ENCODE results near the gene OLFM2.
A peak's percentile ranks its signal among the peaks of the same experiment; 100 is the strongest.
"Not testable (repeated sequence)": the region's sequence is repeated elsewhere in the genome, so short reads cannot be mapped to it uniquely, and the experiment has no call there.

The OLFM2 gene

GRCh38 chr19:9932835-9933234, 3.5 kb downstream of the OLFM2 start:
- Mint-ChIP-seq H3K9me3 (no peaks in the 10 kb centered on the region), H3K4me1 (ENCODE audit: low read depth) (peaks cover 10% of the 10 kb centered on the region), H3K4me3 (no peak overlapping the region), H3K27me3 (ENCODE audit: low read depth) (peaks cover 41% of the 10 kb centered on the region), H3K36me3 (ENCODE audit: low read depth) (peaks cover 1% of the 10 kb centered on the region), H3K27ac (no peak overlapping the region)

GRCh38 chr19:9931629-9932028, 4.7 kb downstream of the OLFM2 start:
- Mint-ChIP-seq H3K4me3 (no peak overlapping the region), H3K27me3 (ENCODE audit: low read depth) (peaks cover 29% of the 10 kb centered on the region), H3K9me3 (no peaks in the 10 kb centered on the region), H3K27ac (no peak overlapping the region), H3K4me1 (ENCODE audit: low read depth) (peaks cover 6% of the 10 kb centered on the region), H3K36me3 (ENCODE audit: low read depth) (peaks cover 1% of the 10 kb centered on the region)

- no peak overlapping the region for H3K4me3 Mint-ChIP-seq
- H3K36me3 Mint-ChIP-seq (ENCODE audit: low read depth), result no peaks in the 10 kb centered on the region
- no peaks in the 10 kb centered on the region for H3K4me1 Mint-ChIP-seq (ENCODE audit: low read depth)
- no peak overlapping the region for H3K27ac Mint-ChIP-seq
- H3K27me3 Mint-ChIP-seq (ENCODE audit: low read depth), result peaks cover 3% of the 10 kb centered on the region
- no peaks in the 10 kb centered on the region for H3K9me3 Mint-ChIP-seq
Measured at GRCh38 chr19:9923440-9923839, 12.9 kb downstream of the OLFM2 start.

DNA sequence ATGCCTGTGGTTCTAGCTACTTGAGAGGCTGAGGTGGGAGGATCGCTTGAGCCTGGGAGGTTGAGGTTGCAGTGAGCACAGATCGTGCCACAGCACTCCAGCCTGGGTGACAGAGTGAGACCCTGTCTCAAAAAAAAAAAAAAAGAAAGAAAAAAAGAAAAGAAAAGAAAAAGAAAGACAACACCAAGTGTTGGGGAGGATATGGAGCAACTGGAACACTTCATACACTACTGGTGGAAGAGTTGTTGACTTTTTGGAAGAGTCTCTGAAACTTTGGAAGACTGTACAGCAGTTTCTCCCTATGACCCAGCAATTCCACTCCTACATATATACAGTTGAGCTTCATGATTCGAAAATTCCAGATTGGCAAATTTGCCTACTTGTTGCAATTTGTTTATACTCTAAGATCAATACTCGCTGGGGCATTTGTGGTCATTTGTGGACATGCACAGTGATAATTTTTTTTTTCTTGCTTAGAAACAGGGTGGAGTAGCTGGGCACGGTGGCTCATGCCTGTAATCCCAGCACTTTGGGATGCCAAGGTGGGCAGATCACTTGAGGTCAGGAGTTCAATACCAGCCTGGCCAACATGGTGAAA, 13.4 kb downstream of the OLFM2 start:
- not testable (repeated sequence) for H3K36me3 Mint-ChIP-seq (ENCODE audit: low read depth); H3K27ac Mint-ChIP-seq; H3K4me1 Mint-ChIP-seq (ENCODE audit: low read depth); H3K4me3 Mint-ChIP-seq; H3K27me3 Mint-ChIP-seq (ENCODE audit: low read depth); H3K9me3 Mint-ChIP-seq

DNA sequence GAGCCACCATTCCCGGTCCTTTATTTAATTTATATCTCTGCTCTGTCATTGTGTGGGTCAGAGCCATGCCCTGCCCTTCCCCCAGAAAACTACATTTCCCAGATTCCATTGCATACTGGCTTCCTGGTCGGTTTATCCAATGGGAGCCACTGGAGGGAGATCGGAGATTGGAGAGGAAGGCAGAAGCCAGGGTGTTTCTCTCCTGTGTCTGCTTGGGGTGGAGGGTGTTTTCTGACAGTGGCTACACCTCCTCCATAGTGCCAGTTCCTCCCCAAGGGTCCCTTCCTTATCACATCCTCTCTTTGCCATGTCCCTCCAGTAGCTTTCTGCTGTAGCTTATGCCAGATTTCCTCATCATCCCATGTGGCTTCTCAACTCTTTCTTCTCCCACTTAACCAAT, 19.0 kb downstream of the OLFM2 start:
- Mint-ChIP-seq H3K4me1 (ENCODE audit: low read depth) (peaks cover 9% of the 10 kb centered on the region), H3K27ac (no peak overlapping the region), H3K9me3 (no peaks in the 10 kb centered on the region), H3K4me3 (no peak overlapping the region), H3K36me3 (ENCODE audit: low read depth) (no peaks in the 10 kb centered on the region), H3K27me3 (ENCODE audit: low read depth) (peaks cover 29% of the 10 kb centered on the region)

DNA sequence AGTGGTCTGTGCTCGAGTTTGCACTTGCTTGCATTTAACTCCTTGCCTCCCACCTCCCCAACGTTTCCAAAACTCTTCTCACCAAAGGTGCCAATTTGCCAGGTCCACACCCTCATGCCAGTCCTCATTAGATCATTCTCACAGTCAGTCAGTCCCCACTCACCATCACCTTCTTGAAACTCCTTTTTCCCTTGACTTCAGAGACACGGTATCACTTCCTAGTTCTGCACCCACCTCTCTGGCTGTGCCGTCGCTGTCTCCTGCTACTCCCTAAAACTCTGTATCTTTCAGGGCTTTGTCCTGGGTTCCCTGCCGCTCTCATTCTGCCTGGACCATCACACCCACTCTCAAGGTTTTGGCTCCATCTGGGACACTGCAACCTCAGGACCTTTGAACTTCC, 19.6 kb downstream of the OLFM2 start:
- H3K27ac Mint-ChIP-seq, result no peak overlapping the region
- no peaks in the 10 kb centered on the region for H3K36me3 Mint-ChIP-seq (ENCODE audit: low read depth)
- peaks cover 9% of the 10 kb centered on the region for H3K4me1 Mint-ChIP-seq (ENCODE audit: low read depth)
- no peaks in the 10 kb centered on the region for H3K9me3 Mint-ChIP-seq
- peaks cover 29% of the 10 kb centered on the region for H3K27me3 Mint-ChIP-seq (ENCODE audit: low read depth)
- no peak overlapping the region for H3K4me3 Mint-ChIP-seq

- no peaks in the 10 kb centered on the region for H3K36me3 Mint-ChIP-seq (ENCODE audit: low read depth)
- peak overlapping the region; percentile 57 for H3K4me3 Mint-ChIP-seq
- peaks cover 9% of the 10 kb centered on the region for H3K4me1 Mint-ChIP-seq (ENCODE audit: low read depth)
- no peaks in the 10 kb centered on the region for H3K9me3 Mint-ChIP-seq
- H3K27me3 Mint-ChIP-seq (ENCODE audit: low read depth), result peaks cover 33% of the 10 kb centered on the region
- no peak overlapping the region for H3K27ac Mint-ChIP-seq
Measured at GRCh38 chr19:9914315-9915207, 21.8 kb downstream of the OLFM2 start.

- no peak overlapping the region for H3K27ac Mint-ChIP-seq
- no peaks in the 10 kb centered on the region for H3K9me3 Mint-ChIP-seq
- peaks cover 9% of the 10 kb centered on the region for H3K4me1 Mint-ChIP-seq (ENCODE audit: low read depth)
- H3K36me3 Mint-ChIP-seq (ENCODE audit: low read depth), result no peaks in the 10 kb centered on the region
- H3K4me3 Mint-ChIP-seq, result peak overlapping the region; percentile 57
- H3K27me3 Mint-ChIP-seq (ENCODE audit: low read depth), result peaks cover 39% of the 10 kb centered on the region
Measured at GRCh38 chr19:9914001-9914314, 22.4 kb downstream of the OLFM2 start.

- peak overlapping the region; percentile 54 for H3K4me3 Mint-ChIP-seq
- H3K36me3 Mint-ChIP-seq (ENCODE audit: low read depth), result no peaks in the 10 kb centered on the region
Measured at GRCh38 chr19:9913237-9914000, 22.9 kb downstream of the OLFM2 start.

DNA sequence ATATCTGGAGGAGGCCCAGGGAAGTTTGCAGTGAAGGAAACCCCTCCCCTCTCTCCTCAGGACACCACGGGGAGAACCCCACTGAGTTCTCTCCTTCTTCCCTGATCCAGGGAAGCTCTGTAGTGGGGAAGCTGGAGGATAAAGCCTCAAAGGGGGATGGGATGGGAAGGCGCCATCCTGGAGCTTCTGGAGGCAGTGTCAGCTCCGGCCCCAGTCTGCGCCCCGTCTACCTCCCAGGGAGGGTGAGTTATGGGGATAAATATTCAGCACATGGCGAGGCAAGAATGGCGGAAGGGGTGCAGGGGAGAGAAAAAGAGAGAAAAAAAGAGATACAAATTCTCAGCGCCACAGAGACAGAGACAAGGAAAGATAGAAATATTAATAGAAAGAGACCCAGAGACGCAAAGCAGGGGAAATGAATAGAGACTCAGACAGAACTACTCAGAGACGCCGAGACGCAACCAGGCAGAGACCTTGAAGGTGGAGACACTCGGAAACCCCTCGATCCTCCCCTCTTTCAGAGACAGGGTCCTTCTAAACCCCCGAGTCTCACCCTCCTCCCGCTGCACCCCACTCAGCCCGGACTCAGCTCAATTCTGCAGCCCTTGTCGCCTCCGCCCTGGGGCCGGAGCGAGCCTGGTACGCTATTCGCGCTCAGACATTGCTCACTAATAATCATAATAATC, 23.6 kb downstream of the OLFM2 start:
- Mint-ChIP-seq H3K4me1 (ENCODE audit: low read depth) (peaks cover 9% of the 10 kb centered on the region), H3K4me3 (peak overlapping the region; percentile 54), H3K27me3 (ENCODE audit: low read depth) (peaks cover 31% of the 10 kb centered on the region), H3K9me3 (no peaks in the 10 kb centered on the region), H3K27ac (no peak overlapping the region), H3K36me3 (ENCODE audit: low read depth) (no peaks in the 10 kb centered on the region)

More at GRCh38 chr19:9913237-9914000, 22.9 kb downstream of the OLFM2 start:
- Mint-ChIP-seq H3K4me1 (ENCODE audit: low read depth) (peaks cover 9% of the 10 kb centered on the region), H3K27ac (no peak overlapping the region), H3K27me3 (ENCODE audit: low read depth) (peaks cover 35% of the 10 kb centered on the region), H3K9me3 (no peaks in the 10 kb centered on the region)

DNA sequence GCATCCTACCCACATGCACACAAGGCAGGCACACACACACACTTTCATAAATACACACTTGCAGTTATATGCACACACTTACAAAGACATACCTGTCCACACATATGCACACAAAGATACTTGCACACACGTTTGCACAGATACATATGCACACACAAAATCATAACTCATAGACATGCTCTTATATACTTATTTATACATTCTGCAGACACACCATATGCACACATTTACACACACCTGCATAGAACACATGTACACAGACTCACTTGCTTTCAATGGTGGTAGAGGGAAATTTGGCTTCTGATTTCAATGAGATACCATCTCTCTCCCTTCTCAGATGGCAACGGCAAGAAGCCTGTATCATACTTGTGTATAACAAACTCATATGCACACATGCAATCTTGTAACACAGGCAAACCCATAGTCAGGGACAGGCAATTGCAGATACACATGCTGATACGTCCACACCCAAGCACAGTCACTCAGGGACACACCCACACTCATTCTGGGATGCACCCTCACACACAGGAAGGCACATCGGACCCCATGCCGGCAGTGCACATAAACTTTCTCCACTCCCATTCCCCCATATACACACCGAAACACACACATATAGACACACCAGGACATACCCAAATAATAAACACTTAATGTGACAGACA, 24.7 kb downstream of the OLFM2 start:
- H3K27me3 Mint-ChIP-seq (ENCODE audit: low read depth), result peaks cover 20% of the 10 kb centered on the region
- no peaks in the 10 kb centered on the region for H3K9me3 Mint-ChIP-seq
- no peak overlapping the region for H3K27ac Mint-ChIP-seq
- H3K36me3 Mint-ChIP-seq (ENCODE audit: low read depth), result no peaks in the 10 kb centered on the region
- no peak overlapping the region for H3K4me3 Mint-ChIP-seq
- peaks cover 2% of the 10 kb centered on the region for H3K4me1 Mint-ChIP-seq (ENCODE audit: low read depth)

DNA sequence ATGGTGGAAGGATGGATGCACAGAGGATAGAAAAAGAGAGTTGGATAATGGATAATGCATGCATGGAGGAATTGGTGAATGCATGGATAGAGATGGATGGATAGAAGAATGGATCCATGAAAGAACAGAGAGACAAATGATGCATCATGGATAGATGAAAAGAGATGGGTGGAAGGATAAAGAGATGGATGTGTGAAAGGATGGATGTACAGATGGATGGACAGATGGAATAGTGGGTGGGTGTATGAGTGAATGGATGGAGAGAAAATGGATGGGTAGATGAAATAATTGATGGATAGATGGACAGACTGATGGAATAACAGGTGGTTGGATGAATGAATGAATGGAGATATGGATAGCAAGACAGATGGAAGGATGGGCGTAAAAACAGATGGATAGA, 25.7 kb downstream of the OLFM2 start:
- Mint-ChIP-seq H3K36me3 (ENCODE audit: low read depth) (no peaks in the 10 kb centered on the region), H3K4me3 (no peak overlapping the region), H3K9me3 (no peaks in the 10 kb centered on the region), H3K27ac (no peak overlapping the region), H3K27me3 (ENCODE audit: low read depth) (peaks cover 14% of the 10 kb centered on the region), H3K4me1 (ENCODE audit: low read depth) (peaks cover 2% of the 10 kb centered on the region)

- H3K4me3 Mint-ChIP-seq, result no peak overlapping the region
- peaks cover 10% of the 10 kb centered on the region for H3K27me3 Mint-ChIP-seq (ENCODE audit: low read depth)
- no peaks in the 10 kb centered on the region for H3K9me3 Mint-ChIP-seq
- no peak overlapping the region for H3K27ac Mint-ChIP-seq
- H3K36me3 Mint-ChIP-seq (ENCODE audit: low read depth), result no peaks in the 10 kb centered on the region
- H3K4me1 Mint-ChIP-seq (ENCODE audit: low read depth), result no peaks in the 10 kb centered on the region
Measured at GRCh38 chr19:9909251-9909650, 27.1 kb downstream of the OLFM2 start.

DNA sequence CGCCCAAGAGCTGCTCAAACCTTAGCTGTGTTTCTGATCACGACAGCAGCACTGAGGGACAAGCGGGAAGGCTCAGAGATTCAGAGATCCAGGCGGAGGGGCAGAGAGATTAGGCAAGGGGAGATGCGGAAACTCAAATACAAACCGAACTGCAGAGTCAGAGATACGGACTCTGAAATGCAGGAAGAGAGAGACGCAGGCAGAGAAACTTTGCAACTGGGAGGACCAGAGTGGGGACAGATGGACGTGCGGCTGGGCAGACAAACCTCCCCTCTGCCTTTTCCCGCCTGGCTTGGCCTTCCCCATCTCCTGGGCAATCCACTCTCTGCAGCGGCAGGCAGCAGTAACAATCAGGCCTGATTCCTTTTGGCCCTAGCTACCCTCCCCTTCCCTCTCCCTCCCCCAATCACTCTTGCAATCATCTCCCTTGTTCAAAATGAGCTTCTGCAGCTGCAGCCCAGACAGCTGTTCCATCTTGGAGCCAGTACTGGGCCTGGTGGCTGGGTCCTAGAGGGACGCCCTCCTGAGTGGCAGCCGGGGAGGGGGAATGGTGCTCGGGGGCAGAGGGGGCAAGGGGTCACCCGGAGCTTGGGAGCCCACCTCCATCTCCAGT, 29.7 kb downstream of the OLFM2 start:
- no peaks in the 10 kb centered on the region for H3K9me3 Mint-ChIP-seq
- H3K36me3 Mint-ChIP-seq (ENCODE audit: low read depth), result no peaks in the 10 kb centered on the region
- H3K27me3 Mint-ChIP-seq (ENCODE audit: low read depth), result peaks cover 10% of the 10 kb centered on the region
- H3K4me3 Mint-ChIP-seq, result no peak overlapping the region
- no peaks in the 10 kb centered on the region for H3K4me1 Mint-ChIP-seq (ENCODE audit: low read depth)
- no peak overlapping the region for H3K27ac Mint-ChIP-seq

All from T-helper 1 cell treated with Interleukin-12 subunit alpha and Interleukin-12 subunit beta and Interleukin-4 antibody, amounts not matched to agents 30 μg/mL and 1 μg/mL, for 36 hours (primary cell).